Measurements from ENCODE around the gene CES2.
"Not testable (repeated sequence)": the region's sequence is repeated elsewhere in the genome, so short reads cannot be mapped to it uniquely, and the experiment has no call there.

The CES2 gene

DNA sequence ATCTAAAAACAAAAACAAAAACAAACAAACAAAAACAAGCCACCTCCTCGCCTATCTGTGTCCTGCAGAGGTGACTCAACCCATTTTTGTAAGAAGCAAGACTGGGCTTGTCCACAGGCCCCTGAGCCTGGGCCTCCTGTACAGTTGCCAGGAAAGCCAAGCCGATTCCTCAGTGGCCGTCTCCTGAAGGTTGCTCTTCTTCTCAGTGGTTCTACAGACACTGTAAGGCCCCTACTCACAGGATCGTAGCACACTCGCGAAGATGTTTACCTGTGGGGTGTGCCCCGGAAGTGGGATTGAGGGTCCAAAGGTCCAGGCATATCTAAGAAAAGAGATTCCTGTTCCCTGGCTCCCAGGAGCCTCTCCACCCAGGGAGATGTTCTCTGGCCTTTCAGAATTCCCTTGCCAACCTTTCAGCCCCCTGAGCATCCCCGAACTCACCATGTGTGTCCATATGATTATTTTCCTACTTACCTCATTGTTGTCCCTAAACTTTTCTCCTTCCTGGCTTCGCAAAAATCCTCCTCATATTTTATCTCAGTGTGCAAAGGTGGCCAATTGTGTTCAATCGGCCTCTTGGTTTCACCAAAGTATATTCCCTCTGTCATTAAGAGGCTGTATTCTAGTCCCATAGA, 18.3 kb downstream of the CES2 start:
- DNase-seq (ENCODE audit: low read depth in 2 of 2): no peak

DNA sequence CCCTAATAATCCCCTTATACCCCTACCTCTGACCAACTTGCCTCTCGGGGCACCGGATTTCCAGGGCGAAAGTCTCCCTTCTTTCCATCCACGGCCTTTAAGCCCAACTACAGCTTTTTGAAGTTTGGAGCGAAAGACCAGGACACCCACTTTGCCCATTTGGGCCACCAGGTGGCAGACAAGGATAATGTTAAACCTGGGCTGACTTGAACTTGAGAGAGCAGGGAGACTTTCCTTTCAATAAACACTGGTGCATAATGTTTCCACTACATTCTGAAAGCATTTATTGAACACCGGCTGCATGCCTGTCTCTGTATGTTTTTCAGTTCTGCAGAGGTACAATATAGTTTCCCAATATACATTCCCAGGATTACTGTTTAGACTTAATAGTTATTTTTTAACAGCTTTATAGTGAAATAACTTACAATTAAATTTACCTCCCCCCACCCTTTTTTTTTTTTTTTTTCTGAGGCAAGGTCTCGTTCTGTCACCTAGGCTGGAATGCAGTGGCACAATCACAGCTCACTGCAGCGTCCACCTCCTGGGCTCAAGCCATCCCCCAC, 18.9 kb downstream of the CES2 start:
- peak; percentile 45 to 74 for DNase-seq (ENCODE audit: low read depth in 2 of 2)

DNA sequence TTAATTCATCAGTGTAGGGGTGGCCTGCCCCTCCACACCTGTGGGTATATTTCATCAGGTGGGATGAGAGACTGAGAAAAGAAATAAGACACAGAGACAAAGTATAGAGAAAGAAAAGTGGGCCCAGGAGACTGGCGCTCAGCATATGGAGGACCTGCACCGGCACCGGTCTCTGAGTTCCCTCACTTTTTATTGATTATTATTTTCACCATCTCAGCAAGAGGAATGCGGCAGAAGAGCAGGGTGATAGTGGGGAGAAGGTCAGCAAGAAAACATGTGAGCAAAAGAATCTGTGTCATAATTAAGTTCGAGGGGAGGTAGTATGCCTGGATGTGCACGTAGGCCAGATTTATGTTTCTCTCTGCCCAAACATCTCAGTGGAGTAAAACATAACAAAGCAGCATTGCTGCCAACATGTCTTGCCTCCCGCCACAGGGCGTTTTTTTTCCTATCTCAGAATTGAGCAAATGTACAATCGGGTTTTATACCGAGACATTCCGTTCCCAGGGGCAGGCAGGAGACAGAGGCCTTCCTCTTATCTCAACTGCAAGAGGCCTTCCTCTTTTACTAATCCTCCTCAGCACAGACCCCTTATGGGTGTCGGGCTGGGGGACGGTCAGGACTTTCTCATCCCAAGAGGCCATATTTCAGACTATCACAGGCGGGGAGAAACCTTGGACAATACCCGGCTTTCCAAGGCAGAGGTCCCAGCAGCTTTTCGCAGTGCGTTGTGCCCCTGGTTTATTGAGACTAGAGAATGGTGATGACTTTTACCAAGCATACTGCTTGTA, 20.2 kb downstream of the CES2 start:
- not testable (repeated sequence) for DNase-seq (ENCODE audit: low read depth in 2 of 2)

DNA sequence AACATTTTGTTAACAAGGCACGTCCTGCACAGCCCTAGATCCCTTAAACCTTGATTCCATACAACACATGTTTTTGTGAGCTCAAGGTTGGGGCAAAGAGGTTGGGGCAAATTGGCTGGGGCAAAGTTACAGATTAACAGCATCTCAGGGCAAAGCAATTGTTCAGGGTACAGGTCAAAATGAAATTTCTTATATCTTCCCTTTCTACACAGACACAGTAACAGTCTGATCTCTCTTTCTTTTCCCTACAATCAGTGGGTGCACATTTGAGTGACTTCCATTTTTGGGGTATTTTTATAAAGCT, 20.8 kb downstream of the CES2 start:
- not testable (repeated sequence) for DNase-seq (ENCODE audit: low read depth in 2 of 2)

- no peak for DNase-seq (ENCODE audit: low read depth in 2 of 2)
Measured at GRCh38 chr16:66958857-66959703, 23.8 kb downstream of the CES2 start.

- DNase-seq (ENCODE audit: low read depth in 2 of 2): no peak
Measured at GRCh38 chr16:66959704-66960161, 24.4 kb downstream of the CES2 start.

DNA sequence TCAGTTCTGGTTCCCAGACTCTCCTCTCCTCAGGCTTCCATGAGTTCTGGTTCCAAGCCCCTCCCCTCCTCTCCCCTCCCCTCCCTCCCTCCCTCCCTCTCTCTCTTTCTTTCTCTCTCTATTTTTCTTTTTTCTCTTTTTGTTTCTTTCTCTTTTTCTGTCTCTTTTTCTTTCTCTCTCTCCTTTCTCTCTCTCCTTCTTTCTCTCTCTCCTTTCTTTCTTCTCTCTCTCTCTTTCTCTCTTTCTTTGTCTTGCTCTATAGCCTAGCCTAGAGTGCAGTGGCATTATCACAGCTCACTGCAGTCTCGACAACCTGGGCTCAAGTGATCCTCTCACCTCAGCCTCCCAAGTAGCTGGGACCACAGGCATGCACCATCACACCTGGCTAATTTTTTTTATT, 25.0 kb downstream of the CES2 start:
- no peak for DNase-seq (ENCODE audit: low read depth in 2 of 2)

DNA sequence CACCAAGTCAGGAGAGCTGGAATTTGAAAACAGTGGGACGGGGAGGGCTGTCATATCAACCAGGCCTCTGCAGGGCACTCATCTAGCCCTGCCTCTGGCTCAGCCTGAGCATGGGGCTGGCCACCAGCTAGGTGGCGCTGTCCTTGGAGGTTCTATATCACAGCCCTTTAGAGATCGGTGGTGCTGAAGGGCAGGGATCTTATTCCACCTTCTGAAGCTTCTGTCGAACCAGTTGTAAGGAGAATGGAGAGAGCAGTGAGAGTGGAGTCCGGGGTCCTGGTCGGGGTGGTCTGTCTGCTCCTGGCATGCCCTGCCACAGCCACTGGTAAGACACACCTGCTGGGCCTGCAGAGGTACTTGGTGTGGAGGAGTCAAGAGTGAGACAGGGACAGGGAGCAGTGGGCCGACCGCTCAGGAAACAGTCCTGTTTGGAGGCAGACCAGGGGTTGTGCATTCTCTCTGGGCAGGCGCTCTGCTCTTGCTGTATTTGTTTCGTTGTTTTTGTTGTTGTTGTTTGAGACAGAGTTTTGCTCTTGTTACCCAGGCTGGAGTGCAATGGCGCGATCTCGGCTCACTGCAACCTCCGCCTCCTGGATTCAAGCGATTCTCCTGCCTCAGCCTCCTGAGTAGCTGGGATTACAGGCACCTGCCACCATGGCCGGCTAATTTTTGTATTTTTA, 25.9 kb downstream of the CES2 start, which contains the start of gene CES3:
TSS of gene CES3 (plus strand) at position 202 of the 680 bp plus-strand sequence. CDS start at position 244, 42 bp downstream.
- DNase-seq (ENCODE audit: low read depth in 2 of 2): peak; percentile 32 to 63

DNA sequence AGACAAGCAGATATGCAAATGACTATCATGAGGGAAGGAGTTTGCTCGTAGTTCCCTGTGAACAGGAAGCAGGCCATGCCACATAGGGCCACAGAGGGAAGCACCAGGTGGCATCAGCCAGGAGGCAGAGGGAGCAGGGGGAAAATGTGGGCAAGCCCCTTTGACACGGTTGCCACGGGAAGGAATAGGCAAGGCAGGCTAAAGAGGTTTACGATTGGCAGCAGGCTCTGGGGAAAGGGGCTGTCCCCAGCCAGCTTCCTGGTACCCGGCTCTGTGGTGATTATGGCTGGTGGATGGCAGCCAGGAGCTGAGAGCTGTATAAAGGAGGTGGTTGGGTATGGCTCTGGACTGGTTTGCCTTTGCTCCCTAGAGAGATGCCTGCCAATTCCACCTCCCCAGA, 26.6 kb downstream of the CES2 start:
- DNase-seq (ENCODE audit: low read depth in 2 of 2): no peak

GRCh38 chr16:66964049-66964448, 28.7 kb downstream of the CES2 start:
- no peak for DNase-seq (ENCODE audit: low read depth in 2 of 2)

DNA sequence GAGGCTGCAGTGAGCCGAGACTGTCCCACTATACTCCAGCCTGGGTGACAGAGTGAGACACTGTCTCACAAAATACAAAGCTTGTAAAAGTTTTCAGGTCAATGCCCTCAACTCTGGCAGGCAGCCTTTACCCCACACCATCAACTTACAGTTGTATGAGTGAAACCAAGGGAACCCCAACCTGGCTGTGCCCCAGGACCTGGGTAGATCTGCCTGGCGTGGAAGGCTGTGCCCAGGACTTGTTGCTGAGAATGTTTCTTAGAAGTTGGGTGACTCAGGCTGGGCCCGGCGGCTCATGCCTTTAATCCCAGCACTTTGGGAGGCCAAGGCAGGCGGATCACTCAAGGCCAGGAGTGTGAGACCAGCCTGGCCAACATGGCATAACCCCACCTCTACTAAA, 33.5 kb downstream of the CES2 start:
- no peak for DNase-seq (ENCODE audit: low read depth in 2 of 2)

DNA sequence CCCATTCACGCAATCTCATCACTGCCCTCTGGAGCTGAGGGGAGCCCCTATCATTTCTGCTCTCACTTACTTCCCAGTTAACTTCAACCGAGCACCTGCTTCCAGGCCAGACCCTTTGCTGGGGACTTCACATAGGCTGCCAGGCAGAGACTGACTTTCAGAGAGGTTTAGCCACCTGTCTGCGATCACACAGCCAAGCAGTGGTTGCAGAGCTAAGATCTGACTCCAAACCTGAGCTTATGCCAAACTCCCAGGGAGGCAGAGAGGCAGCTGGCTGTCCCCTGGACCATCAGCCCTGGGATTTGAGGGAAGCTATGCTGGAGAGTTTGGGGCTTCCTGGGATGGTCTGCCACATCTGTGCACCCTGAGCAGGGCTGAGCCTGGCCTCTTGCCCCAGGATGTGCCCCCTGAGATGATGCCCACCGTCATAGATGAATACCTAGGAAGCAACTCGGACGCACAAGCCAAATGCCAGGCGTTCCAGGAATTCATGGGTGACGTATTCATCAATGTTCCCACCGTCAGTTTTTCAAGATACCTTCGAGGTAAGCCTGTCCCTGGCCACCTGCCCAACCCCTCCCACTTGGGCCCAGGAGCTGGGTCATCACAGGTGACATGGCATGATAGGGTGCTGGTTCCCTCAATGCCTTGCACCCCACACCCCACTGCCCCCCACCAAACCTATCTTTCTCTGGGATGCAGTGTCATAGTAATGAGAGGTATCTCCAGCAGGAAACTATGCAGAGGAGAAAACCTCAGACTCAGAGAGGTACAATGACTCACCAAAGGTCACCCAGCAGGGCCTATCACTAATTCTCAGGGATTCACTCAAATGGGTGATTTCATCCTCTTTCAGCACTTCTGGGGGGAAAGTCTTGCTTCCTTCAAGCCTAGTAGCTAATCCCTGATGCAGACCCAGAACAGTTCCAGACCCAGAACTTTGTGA, 35.7 kb downstream of the CES2 start:
- DNase-seq (ENCODE audit: low read depth in 2 of 2): no peak

- no peak for DNase-seq (ENCODE audit: low read depth in 2 of 2)
Measured at GRCh38 chr16:66972983-66973382, 37.7 kb downstream of the CES2 start.

- no peak for DNase-seq (ENCODE audit: low read depth in 2 of 2)
Measured at GRCh38 chr16:66973716-66974115, 38.4 kb downstream of the CES2 start.

- not testable (repeated sequence) for DNase-seq (ENCODE audit: low read depth in 2 of 2)
Measured at GRCh38 chr16:66974156-66974931, 39.0 kb downstream of the CES2 start.

GRCh38 chr16:66974932-66975246, 39.6 kb downstream of the CES2 start:
- DNase-seq (ENCODE audit: low read depth in 2 of 2): peak; percentile 14 to 33

GRCh38 chr16:66975302-66975893, 40.1 kb downstream of the CES2 start:
- no peak for DNase-seq (ENCODE audit: low read depth in 2 of 2)

DNA sequence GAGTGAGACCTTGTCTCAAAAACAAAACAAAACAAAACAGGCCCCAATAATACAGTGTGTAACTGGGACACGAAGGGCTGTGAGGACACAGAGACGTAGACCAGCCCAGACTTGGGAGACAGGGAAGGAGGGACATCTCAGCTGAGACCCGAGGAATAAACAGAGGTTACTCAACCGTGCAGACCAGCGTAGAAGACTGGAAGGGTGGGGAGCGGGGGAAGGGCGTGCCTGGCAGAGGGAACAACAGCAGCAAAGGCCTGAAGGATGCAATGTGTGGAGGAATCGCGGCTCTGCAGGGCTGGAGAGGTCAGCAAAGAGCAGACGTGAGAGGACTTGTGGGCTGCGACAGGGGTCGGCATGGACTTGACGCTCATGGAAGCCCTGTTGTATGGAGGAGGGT, 41.4 kb downstream of the CES2 start:
- no peak for DNase-seq (ENCODE audit: low read depth in 2 of 2)

GRCh38 chr16:66977341-66978113, 42.2 kb downstream of the CES2 start:
- DNase-seq (ENCODE audit: low read depth in 2 of 2): peak; percentile 77 to 94

Data from stimulated activated CD4-positive, alpha-beta T cell treated with anti-CD3 and anti-CD28 coated beads, Interleukin-12 subunit alpha, Interleukin-12 subunit beta, amount 100 ng/mL, for 24 hours (primary cell).